ENCODE results near the gene PROM1. TPM values are rescaled to one million over a fixed set of nuclear protein-coding genes. Genes with fewer than 3 reads are reported as not detected.

The PROM1 gene
- total RNA-seq, 1 donor from 2014 or later: 36.9 TPM

GRCh38 chr4:16120720-16121119 is 36.9 kb upstream of the PROM1 start:
- Mint-ChIP-seq H3K4me3 (ENCODE audit: unreplicated experiment) (no peak overlapping the region), H3K9me3 (ENCODE audit: unreplicated experiment) (peaks cover 3% of the 10 kb centered on the region), H3K36me3 (ENCODE audit: unreplicated experiment) (no peaks in the 10 kb centered on the region), H3K27me3 (ENCODE audit: unreplicated experiment) (peaks cover 2% of the 10 kb centered on the region), H3K4me1 (ENCODE audit: low read depth, unreplicated experiment) (peaks cover 5% of the 10 kb centered on the region), H3K27ac (ENCODE audit: unreplicated experiment) (no peak overlapping the region)
- no peak for TF ChIP-seq CTCF (IDR thresholded peaks at IDR 0.05; ENCODE audit: partially characterized antibody, unreplicated experiment)
- DNase-seq: no peak

- Mint-ChIP-seq H3K9me3 (ENCODE audit: unreplicated experiment) (peaks cover 3% of the 10 kb centered on the region), H3K4me1 (ENCODE audit: low read depth, unreplicated experiment) (peaks cover 4% of the 10 kb centered on the region), H3K27ac (ENCODE audit: unreplicated experiment) (no peak overlapping the region), H3K4me3 (ENCODE audit: unreplicated experiment) (no peak overlapping the region), H3K36me3 (ENCODE audit: unreplicated experiment) (no peaks in the 10 kb centered on the region), H3K27me3 (ENCODE audit: unreplicated experiment) (peaks cover 2% of the 10 kb centered on the region)
- no peak for TF ChIP-seq CTCF (IDR thresholded peaks at IDR 0.05; ENCODE audit: partially characterized antibody, unreplicated experiment)
- DNase-seq: no peak
These were observed 36.2 kb upstream of the PROM1 start for GRCh38 chr4:16119981-16120380.

DNA sequence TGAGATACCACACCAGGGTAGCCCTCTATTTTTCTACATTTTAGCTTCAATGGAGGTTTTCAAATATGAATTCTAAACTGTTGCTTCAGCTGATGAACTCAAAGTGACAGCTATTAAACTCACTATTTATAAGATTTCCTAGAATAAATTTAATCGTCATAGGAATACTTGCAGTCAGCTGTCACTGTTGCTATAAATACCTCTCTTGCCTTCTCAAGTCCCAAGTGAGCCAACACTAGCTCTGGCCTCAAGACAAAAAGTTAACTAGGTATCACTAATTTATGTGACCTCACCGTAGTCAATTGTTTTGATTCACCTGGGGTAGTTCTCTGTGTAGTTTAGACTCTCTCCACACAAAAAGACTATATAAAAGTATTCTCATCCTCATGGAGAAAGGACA is 34.3 kb upstream of the PROM1 start:
- Mint-ChIP-seq H3K9me3 (ENCODE audit: unreplicated experiment) (no peaks in the 10 kb centered on the region), H3K27ac (ENCODE audit: unreplicated experiment) (no peak overlapping the region), H3K4me1 (ENCODE audit: low read depth, unreplicated experiment) (peaks cover 2% of the 10 kb centered on the region), H3K4me3 (ENCODE audit: unreplicated experiment) (no peak overlapping the region), H3K36me3 (ENCODE audit: unreplicated experiment) (no peaks in the 10 kb centered on the region), H3K27me3 (ENCODE audit: unreplicated experiment) (peaks cover 2% of the 10 kb centered on the region)
- no peak for TF ChIP-seq CTCF (IDR thresholded peaks at IDR 0.05; ENCODE audit: partially characterized antibody, unreplicated experiment)
- no peak for DNase-seq

DNA sequence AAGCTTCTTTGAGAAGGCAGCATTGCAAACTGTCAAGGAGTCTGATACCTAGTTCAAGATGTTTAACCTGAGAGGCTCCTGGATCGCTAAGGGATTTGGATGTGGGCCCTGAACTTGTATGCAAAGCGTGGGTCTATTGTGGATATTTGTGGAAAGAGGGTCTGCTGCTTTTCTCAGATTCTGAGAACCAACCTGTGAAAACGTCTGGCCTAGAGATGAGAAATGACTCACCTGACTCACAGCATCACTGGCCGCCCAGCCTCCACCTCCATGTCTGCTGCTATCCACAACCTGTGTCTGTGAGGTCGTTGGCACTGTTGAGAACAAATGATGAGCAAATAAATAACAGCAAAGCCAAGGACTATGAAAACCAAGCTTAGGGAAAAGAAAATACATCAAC is 33.3 kb upstream of the PROM1 start:
- no peak for TF ChIP-seq CTCF (IDR thresholded peaks at IDR 0.05; ENCODE audit: partially characterized antibody, unreplicated experiment)
- Mint-ChIP-seq H3K4me1 (ENCODE audit: low read depth, unreplicated experiment) (peaks cover 2% of the 10 kb centered on the region), H3K36me3 (ENCODE audit: unreplicated experiment) (no peaks in the 10 kb centered on the region), H3K27ac (ENCODE audit: unreplicated experiment) (no peak overlapping the region), H3K27me3 (ENCODE audit: unreplicated experiment) (peaks cover 2% of the 10 kb centered on the region), H3K9me3 (ENCODE audit: unreplicated experiment) (peaks cover 2% of the 10 kb centered on the region), H3K4me3 (ENCODE audit: unreplicated experiment) (no peak overlapping the region)
- DNase-seq: no peak

GRCh38 chr4:16116493-16116990 is 32.7 kb upstream of the PROM1 start:
- no peak overlapping the region for H3K27ac Mint-ChIP-seq (ENCODE audit: unreplicated experiment)
- no peak for DNase-seq
- TF ChIP-seq CTCF (IDR thresholded peaks at IDR 0.05; ENCODE audit: partially characterized antibody, unreplicated experiment): no peak
- H3K4me3 Mint-ChIP-seq (ENCODE audit: unreplicated experiment): no peak overlapping the region
- H3K27me3 Mint-ChIP-seq (ENCODE audit: unreplicated experiment): no peaks in the 10 kb centered on the region
- H3K9me3 Mint-ChIP-seq (ENCODE audit: unreplicated experiment): peaks cover 2% of the 10 kb centered on the region
- H3K4me1 Mint-ChIP-seq (ENCODE audit: low read depth, unreplicated experiment): peaks cover 2% of the 10 kb centered on the region
- H3K36me3 Mint-ChIP-seq (ENCODE audit: unreplicated experiment): no peaks in the 10 kb centered on the region

Measured in glutamatergic neuron (in vitro differentiated cells).